GM12872 (cell line): ENCODE data around the gene A2M.

Experiments used
- TF ChIP-seq, protein P1 (sequence below): IDR thresholded peaks from 3 replicates; pipeline ENCODE4 v1.5.1; 2011; ENCODE audit warnings: low read depth, mild to moderate bottlenecking, low read length, moderate library complexity; ENCODE audit not compliant: insufficient read depth

Gene A2M

GRCh38 chr12:9114946-9115345 is 773 bp downstream of the A2M start:
- TF ChIP-seq, protein P1, sequence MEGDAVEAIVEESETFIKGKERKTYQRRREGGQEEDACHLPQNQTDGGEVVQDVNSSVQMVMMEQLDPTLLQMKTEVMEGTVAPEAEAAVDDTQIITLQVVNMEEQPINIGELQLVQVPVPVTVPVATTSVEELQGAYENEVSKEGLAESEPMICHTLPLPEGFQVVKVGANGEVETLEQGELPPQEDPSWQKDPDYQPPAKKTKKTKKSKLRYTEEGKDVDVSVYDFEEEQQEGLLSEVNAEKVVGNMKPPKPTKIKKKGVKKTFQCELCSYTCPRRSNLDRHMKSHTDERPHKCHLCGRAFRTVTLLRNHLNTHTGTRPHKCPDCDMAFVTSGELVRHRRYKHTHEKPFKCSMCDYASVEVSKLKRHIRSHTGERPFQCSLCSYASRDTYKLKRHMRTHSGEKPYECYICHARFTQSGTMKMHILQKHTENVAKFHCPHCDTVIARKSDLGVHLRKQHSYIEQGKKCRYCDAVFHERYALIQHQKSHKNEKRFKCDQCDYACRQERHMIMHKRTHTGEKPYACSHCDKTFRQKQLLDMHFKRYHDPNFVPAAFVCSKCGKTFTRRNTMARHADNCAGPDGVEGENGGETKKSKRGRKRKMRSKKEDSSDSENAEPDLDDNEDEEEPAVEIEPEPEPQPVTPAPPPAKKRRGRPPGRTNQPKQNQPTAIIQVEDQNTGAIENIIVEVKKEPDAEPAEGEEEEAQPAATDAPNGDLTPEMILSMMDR = no peak

- TF ChIP-seq, protein P1 = no peak
Observed at GRCh38 chr12:9113987-9114309, 1.8 kb downstream of the A2M start.

DNA sequence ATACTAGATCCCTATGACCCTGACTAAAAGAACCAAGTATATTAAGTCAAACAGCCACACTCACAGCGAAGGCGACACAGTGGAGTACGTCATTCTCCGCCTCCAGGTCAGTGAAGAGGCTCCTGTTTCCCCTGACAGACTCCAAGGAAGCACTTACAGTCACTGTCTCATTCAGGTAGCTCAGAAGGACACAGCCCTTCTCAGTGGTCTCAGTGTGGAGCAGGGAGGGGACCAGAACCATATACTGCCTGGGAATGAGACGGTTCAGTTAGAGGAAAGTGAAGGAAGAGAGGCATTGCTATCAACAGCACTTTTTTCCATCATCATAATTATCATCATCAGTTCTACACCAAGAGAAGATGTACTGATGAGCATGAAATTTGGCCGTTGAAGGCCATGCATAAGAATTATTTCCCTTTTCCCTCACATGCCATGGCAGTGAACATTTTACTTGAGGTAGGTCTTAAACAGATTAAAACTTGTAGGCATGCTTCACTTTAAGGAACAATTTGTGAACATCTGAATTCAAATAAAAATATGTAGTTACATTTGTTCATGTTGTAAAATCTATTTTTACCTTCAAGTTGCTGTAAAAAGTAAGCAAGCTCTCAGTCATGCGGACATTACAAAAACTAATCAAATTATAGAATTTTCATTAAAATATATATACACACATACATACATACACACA is 2.3 kb downstream of the A2M start:
- TF ChIP-seq, protein P1 = no peak

DNA sequence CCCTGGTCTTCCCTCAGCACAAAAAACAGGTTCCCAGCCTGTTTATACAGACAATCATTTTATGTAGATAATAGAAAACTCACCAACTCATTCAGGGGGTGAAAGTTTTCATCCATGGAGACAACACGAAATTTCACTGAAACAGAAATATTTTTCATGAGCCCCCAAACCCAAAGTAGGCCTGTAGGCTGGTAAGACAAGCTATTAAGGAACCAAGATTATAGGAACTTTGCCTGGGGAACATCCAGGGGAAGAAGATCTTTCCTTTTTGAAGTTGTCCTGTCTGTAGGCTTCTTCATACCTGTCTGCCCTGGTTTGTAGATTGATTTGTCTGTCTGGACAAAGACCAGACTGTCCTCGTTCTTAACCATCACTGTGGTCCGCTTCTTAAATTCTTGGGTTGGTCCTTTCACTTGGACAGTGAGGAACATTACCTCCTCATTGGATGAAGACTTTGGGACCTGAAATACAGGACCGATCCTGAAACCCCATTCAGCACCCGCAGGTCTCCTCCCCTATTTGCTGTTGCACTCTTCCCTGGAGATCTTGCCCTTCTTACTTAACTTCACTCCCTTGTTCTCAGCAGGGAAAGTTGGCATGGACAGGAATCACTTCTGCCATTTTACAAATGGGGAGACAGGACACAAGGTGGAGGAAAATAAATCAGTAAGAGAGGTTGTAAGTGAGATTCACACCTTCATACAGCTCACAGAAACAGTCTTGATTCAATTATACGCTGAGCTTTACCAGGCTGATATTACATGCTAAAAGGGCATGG is 3.5 kb downstream of the A2M start:
- TF ChIP-seq, protein P1 = no peak

GRCh38 chr12:9111525-9111924 is 4.2 kb downstream of the A2M start:
- TF ChIP-seq, protein P1 = no peak

DNA sequence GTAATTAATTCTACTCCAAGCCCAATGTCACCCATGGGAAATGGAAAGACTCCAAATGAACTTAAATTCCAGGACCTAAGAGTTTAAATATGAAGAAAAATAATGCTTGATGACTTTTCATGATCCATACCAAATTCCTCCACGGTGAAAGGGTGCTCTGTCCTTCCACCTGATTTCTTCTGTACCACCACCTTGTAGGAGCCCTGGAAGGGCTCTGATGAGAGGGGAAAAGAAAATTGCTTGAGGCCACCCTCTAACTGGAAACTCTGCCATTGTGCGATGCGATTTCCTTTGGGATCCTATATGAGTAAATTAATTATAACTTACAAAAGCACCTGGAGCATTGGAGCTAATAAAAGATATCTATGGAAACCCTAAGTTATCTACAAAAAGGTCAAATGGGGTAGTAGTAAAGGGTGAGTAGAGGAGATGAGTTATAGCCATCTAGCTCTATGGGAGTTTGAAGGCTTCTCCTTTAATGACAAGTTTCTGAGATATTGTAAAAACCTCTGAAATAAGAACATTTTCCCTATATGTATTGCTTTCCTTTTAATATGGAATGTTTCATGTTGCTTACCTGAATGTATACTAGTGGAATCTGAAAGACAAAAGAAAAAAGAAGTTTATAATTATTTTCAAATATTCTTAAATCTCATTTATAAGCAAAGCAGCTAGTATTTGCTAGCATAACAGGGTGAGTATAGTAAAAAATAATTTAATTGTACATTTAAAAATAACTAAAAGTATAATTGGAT is 5.8 kb downstream of the A2M start:
- TF ChIP-seq, protein P1 = no peak

DNA sequence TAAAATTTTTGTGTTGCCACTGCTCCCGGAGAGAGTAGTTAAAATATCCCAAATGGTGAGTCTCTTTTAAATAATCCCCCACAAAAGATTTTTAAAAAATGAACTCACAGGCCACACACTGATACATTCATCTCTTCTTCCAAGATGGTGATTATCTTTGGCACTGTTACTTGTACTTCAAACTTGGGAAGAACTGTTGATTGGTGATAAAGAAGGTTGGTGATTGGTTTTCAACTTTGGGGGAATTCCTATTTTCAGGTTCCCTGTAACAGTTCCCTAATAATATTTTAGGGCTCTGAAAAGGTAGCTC is 6.6 kb downstream of the A2M start:
- TF ChIP-seq, protein P1 = no peak
